Measurements from ENCODE around the gene YY2. TPM values are rescaled to one million over a fixed set of nuclear protein-coding genes. Genes with fewer than 3 reads are reported as not detected.

The YY2 gene
- total RNA-seq, 1 donor from 2014 or later: 2.0 TPM

GRCh38 chrX:21856504-21856903 lies 717 bp downstream of the YY2 start:
- no peak overlapping the region for H3K27ac Mint-ChIP-seq (ENCODE audit: unreplicated experiment)
- no peak overlapping the region for H3K9ac ChIP-seq (ENCODE audit: low read length)
- H3K4me1 Mint-ChIP-seq (ENCODE audit: low read depth, unreplicated experiment): peaks cover 3% of the 10 kb centered on the region

DNA sequence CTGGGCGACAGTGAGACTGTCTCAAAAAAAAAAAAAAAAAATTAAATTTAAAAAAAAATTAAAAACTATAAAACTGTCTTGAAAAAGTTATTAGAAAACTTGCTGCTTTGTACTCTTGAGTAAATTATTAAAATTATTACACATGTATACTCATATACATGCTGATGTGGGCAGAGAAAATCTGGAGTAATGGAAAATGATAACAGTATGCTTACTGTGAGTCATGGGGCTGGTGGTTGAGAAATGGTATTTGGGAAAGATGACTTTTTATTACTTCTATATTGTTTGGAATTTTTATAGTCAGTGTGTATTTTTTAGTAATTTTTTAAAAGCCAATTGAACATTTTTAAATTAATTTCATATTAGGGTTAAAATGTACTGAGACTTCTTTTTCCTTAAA lies 7.5 kb downstream of the YY2 start:
- TF ChIP-seq EZH2 (IDR thresholded peaks at IDR 0.05; ENCODE audit: insufficient read depth, low read length): no peak
- TF ChIP-seq, protein P1, sequence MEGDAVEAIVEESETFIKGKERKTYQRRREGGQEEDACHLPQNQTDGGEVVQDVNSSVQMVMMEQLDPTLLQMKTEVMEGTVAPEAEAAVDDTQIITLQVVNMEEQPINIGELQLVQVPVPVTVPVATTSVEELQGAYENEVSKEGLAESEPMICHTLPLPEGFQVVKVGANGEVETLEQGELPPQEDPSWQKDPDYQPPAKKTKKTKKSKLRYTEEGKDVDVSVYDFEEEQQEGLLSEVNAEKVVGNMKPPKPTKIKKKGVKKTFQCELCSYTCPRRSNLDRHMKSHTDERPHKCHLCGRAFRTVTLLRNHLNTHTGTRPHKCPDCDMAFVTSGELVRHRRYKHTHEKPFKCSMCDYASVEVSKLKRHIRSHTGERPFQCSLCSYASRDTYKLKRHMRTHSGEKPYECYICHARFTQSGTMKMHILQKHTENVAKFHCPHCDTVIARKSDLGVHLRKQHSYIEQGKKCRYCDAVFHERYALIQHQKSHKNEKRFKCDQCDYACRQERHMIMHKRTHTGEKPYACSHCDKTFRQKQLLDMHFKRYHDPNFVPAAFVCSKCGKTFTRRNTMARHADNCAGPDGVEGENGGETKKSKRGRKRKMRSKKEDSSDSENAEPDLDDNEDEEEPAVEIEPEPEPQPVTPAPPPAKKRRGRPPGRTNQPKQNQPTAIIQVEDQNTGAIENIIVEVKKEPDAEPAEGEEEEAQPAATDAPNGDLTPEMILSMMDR (IDR thresholded peaks at IDR 0.05; ENCODE audit: insufficient read depth, low read depth, low read length): no peak
- no peak overlapping the region for H3K27ac Mint-ChIP-seq (ENCODE audit: unreplicated experiment)
- DNase-seq (ENCODE audit: low read depth): no peak

More at GRCh38 chrX:21856504-21856903, 717 bp downstream of the YY2 start:
- peaks cover 2% of the 10 kb centered on the region for H3K36me3 ChIP-seq (ENCODE audit: insufficient read depth, low read length)
- H3K4me3 ChIP-seq (ENCODE audit: insufficient read depth, low read depth, low read length): no peak overlapping the region
- H3K4me3 Mint-ChIP-seq (ENCODE audit: unreplicated experiment): no peak overlapping the region
- H4K20me1 ChIP-seq (ENCODE audit: insufficient read depth, low read length): no peaks in the 10 kb centered on the region
- H3K9me3 Mint-ChIP-seq (ENCODE audit: unreplicated experiment): no peaks in the 10 kb centered on the region
- no peaks in the 10 kb centered on the region for H3K27me3 Mint-ChIP-seq (ENCODE audit: low read depth, unreplicated experiment)
- no peaks in the 10 kb centered on the region for H3K79me2 ChIP-seq (ENCODE audit: insufficient read depth, low read length)
- H3K27ac ChIP-seq (ENCODE audit: low read depth, low read length): no peak overlapping the region
- no peak for TF ChIP-seq EZH2 (IDR thresholded peaks at IDR 0.05; ENCODE audit: insufficient read depth, low read length)
- TF ChIP-seq, protein P1 (IDR thresholded peaks at IDR 0.05; ENCODE audit: insufficient read depth, low read depth, low read length): no peak
- no peak overlapping the region for H2AFZ ChIP-seq (ENCODE audit: low read depth, low read length)
- FAIRE-seq (no peak), DNase-seq (ENCODE audit: low read depth) (no peak)
- H3K4me2 ChIP-seq (ENCODE audit: low read length): no peak overlapping the region
- no peaks in the 10 kb centered on the region for H3K9me3 ChIP-seq (ENCODE audit: insufficient read depth, low read depth, low read length)
- H3K4me1 ChIP-seq (ENCODE audit: insufficient read depth, low read length): no peaks in the 10 kb centered on the region
- H3K36me3 Mint-ChIP-seq (ENCODE audit: low read depth, unreplicated experiment): peaks cover 2% of the 10 kb centered on the region
- no peaks in the 10 kb centered on the region for H3K27me3 ChIP-seq (ENCODE audit: insufficient read depth, low read length)

GRCh38 chrX:21865436-21865835 lies 9.6 kb downstream of the YY2 start:
- Histone ChIP-seq H2AFZ (ENCODE audit: low read depth, low read length) (no peak overlapping the region), H3K4me3 (ENCODE audit: insufficient read depth, low read depth, low read length) (no peak overlapping the region), H3K79me2 (ENCODE audit: insufficient read depth, low read length) (no peaks in the 10 kb centered on the region), H3K9ac (ENCODE audit: low read length) (no peak overlapping the region), H3K4me2 (ENCODE audit: low read length) (no peak overlapping the region), H4K20me1 (ENCODE audit: insufficient read depth, low read length) (no peaks in the 10 kb centered on the region), H3K4me1 (ENCODE audit: insufficient read depth, low read length) (no peaks in the 10 kb centered on the region), H3K27ac (ENCODE audit: low read depth, low read length) (no peak overlapping the region), H3K27me3 (ENCODE audit: insufficient read depth, low read length) (no peaks in the 10 kb centered on the region), H3K9me3 (ENCODE audit: insufficient read depth, low read depth, low read length) (no peaks in the 10 kb centered on the region), H3K36me3 (ENCODE audit: insufficient read depth, low read length) (no peaks in the 10 kb centered on the region)
- no peak overlapping the region for H3K4me3 Mint-ChIP-seq (ENCODE audit: unreplicated experiment)
- no peak overlapping the region for H3K27ac Mint-ChIP-seq (ENCODE audit: unreplicated experiment)
- H3K27me3 Mint-ChIP-seq (ENCODE audit: low read depth, unreplicated experiment): no peaks in the 10 kb centered on the region
- TF ChIP-seq EZH2 (IDR thresholded peaks at IDR 0.05; ENCODE audit: insufficient read depth, low read length): no peak
- TF ChIP-seq, protein P1 (IDR thresholded peaks at IDR 0.05; ENCODE audit: insufficient read depth, low read depth, low read length): no peak
- H3K9me3 Mint-ChIP-seq (ENCODE audit: unreplicated experiment): no peaks in the 10 kb centered on the region
- FAIRE-seq: peak; percentile 52
- no peaks in the 10 kb centered on the region for H3K36me3 Mint-ChIP-seq (ENCODE audit: low read depth, unreplicated experiment)
- H3K4me1 Mint-ChIP-seq (ENCODE audit: low read depth, unreplicated experiment): peaks cover 7% of the 10 kb centered on the region
- DNase-seq (ENCODE audit: low read depth): no peak

More for the DNA sequence above, 7.5 kb downstream of the YY2 start:
- no peaks in the 10 kb centered on the region for H3K27me3 Mint-ChIP-seq (ENCODE audit: low read depth, unreplicated experiment)
- H3K4me2 ChIP-seq (ENCODE audit: low read length): no peak overlapping the region
- FAIRE-seq: no peak
- no peaks in the 10 kb centered on the region for H4K20me1 ChIP-seq (ENCODE audit: insufficient read depth, low read length)
- H2AFZ ChIP-seq (ENCODE audit: low read depth, low read length): no peak overlapping the region
- H3K79me2 ChIP-seq (ENCODE audit: insufficient read depth, low read length): no peaks in the 10 kb centered on the region
- peaks cover 7% of the 10 kb centered on the region for H3K4me1 Mint-ChIP-seq (ENCODE audit: low read depth, unreplicated experiment)
- H3K27me3 ChIP-seq (ENCODE audit: insufficient read depth, low read length): no peaks in the 10 kb centered on the region
- H3K27ac ChIP-seq (ENCODE audit: low read depth, low read length): no peak overlapping the region
- H3K9ac ChIP-seq (ENCODE audit: low read length): no peak overlapping the region
- H3K4me3 Mint-ChIP-seq (ENCODE audit: unreplicated experiment): no peak overlapping the region
- H3K36me3 ChIP-seq (ENCODE audit: insufficient read depth, low read length): no peaks in the 10 kb centered on the region
- no peaks in the 10 kb centered on the region for H3K36me3 Mint-ChIP-seq (ENCODE audit: low read depth, unreplicated experiment)
- no peaks in the 10 kb centered on the region for H3K9me3 Mint-ChIP-seq (ENCODE audit: unreplicated experiment)
- no peak overlapping the region for H3K4me3 ChIP-seq (ENCODE audit: insufficient read depth, low read depth, low read length)
- no peaks in the 10 kb centered on the region for H3K4me1 ChIP-seq (ENCODE audit: insufficient read depth, low read length)
- no peaks in the 10 kb centered on the region for H3K9me3 ChIP-seq (ENCODE audit: insufficient read depth, low read depth, low read length)

Data from astrocyte (in vitro differentiated cells and primary cell).